ENCODE data around the gene GARRE1.

The GARRE1 gene

GRCh38 chr19:34287662-34288140 is 33.3 kb downstream of the GARRE1 start:
- DNase-seq (ENCODE audit: insufficient read length, low spot score): no peak
- no peak for FAIRE-seq

- FAIRE-seq (no peak), DNase-seq (ENCODE audit: insufficient read length, low spot score) (no peak)
Observed at GRCh38 chr19:34288381-34288780, 34.0 kb downstream of the GARRE1 start.

- no peak for FAIRE-seq
- DNase-seq (ENCODE audit: insufficient read length, low spot score): no peak
Observed at GRCh38 chr19:34291235-34291634, 36.9 kb downstream of the GARRE1 start.

- DNase-seq (ENCODE audit: insufficient read length, low spot score) (no peak), FAIRE-seq (no peak)
Observed at GRCh38 chr19:34295103-34295502, 40.7 kb downstream of the GARRE1 start.

GRCh38 chr19:34298891-34299520 is 44.7 kb downstream of the GARRE1 start:
- FAIRE-seq (no peak), DNase-seq (ENCODE audit: insufficient read length, low spot score) (no peak)

GRCh38 chr19:34299576-34299975 is 45.2 kb downstream of the GARRE1 start:
- DNase-seq (ENCODE audit: insufficient read length, low spot score) (no peak), FAIRE-seq (no peak)

GRCh38 chr19:34300380-34300779 is 46.0 kb downstream of the GARRE1 start:
- FAIRE-seq (no peak), DNase-seq (ENCODE audit: insufficient read length, low spot score) (no peak)

DNA sequence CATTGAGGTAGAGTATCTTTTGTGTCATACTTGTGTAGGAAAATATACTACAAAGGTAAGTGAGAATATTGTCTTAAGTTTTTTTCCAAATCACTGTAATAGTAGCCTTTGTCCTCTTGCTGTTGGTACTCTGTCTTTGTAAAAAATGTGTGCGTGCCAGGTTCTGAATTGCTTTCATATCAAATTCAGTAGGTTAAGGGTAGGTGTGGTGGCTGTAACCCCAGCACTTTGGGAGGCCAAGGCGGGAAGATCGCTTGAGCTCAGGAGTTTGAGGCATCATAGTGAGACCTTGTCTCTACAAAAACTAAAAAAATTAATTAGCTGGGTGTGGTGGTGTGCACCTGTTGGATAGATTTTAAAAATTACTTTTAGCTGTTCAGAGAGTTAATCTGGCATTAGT is 46.6 kb downstream of the GARRE1 start:
- FAIRE-seq (no peak), DNase-seq (ENCODE audit: insufficient read length, low spot score) (no peak)
